Adrenal gland (tissue), 12 donors: ENCODE data around the gene IL31RA. TPM values are rescaled to one million over a fixed set of nuclear protein-coding genes. Genes with fewer than 3 reads are reported as not detected.
A peak's percentile ranks its signal among the peaks of the same experiment; 100 is the strongest.

Experiments used
- DNase-seq, 7 donors: peaks; one replicate each; pipeline ENCODE4 v3.0.0-alpha.2; 2019 to 2020
- H3K27ac ChIP-seq, 5 donors: fragments of 200-600 bp; sonication (generic) in 4 of 5; 1 replicate in 3 of 5; 2 replicates in 2 of 5; pipeline versions ENCODE4 v1.5.1 to v1.8.0; 2016 to 2020; ENCODE audit warnings: mild to moderate bottlenecking in 1 of 5
- H3K27me3 ChIP-seq: fragments of 200-600 bp; 2 replicates; pipeline ENCODE4 v1.8.0; 2021
- H3K36me3 ChIP-seq, 2 donors: fragments of 200-600 bp; replicated peaks in 1 of 2; 1 replicate in 1 of 2; 2 replicates in 1 of 2; pipeline versions ENCODE4 v1.5.1 to v1.8.0; 2018 to 2022
- H3K4me1 ChIP-seq, 2 donors: fragments of 200-600 bp; replicated peaks in 1 of 2; 1 replicate in 1 of 2; 2 replicates in 1 of 2; pipeline versions ENCODE4 v1.5.1 to v1.8.0; 2018 to 2021
- H3K4me3 ChIP-seq, 4 donors: fragments of 200-600 bp; sonication (generic) in 3 of 4; one replicate each; pipeline ENCODE4 v1.5.1; 2016 to 2018
- H3K9me3 ChIP-seq, 3 donors: fragments of 200-600 bp; sonication (generic) in 1 of 3; replicated peaks in 1 of 3; 1 replicate in 2 of 3; 2 replicates in 1 of 3; pipeline versions ENCODE4 v1.5.1 to v1.8.0; 2016 to 2021
- POLR2A ChIP-seq, 2 donors: fragments of 450-650 bp; IDR thresholded peaks; one replicate each; pipeline ENCODE4 v1.6.1; 2017; ENCODE audit warnings: antibody characterized with exemption in 2 of 2, mild to moderate bottlenecking in 2 of 2, moderate library complexity in 1 of 2
- WGBS, 4 donors: extraction: QIAGEN DNeasy Blood & Tissue Kit in 2 of 4; methylation state at CpG; one replicate each; pipeline versions ENCODE4 v1.1.5 to v1.1.7; 2013 to 2017; 5-methylcytosine and 5-hydroxymethylcytosine counted together
- intact Hi-C, 2 donors: fragments of 100-400 bp; cut with DNase I; formaldehyde crosslinking; loops; one replicate each; pipeline versions ENCODE4 v1.14.1 to v1.15.0; 2022 to 2023
- polyA plus RNA-seq, 3 donors: library from polyadenylated mRNA; stranded (reverse); fragments of 200-250 nt in 2 of 3; fragments of 350-450 nt in 1 of 3; fragmentation: Illumina TruSeq in 1 of 3; extraction: RNeasy Lipid Tissue Mini Kit (QIAGEN cat#74804) in 1 of 3; gene quantifications; one replicate each; pipeline ENCODE4 v1.2.3, GENCODE V29; 2013 to 2014
- total RNA-seq, 9 donors: library from RNA; depleted of rRNA in 4 of 9; stranded (reverse); fragments of >200 nt in 4 of 9; fragments of 120-200 nt in 1 of 9; fragmentation: NEBNext Ultra II Directional in 1 of 9; extraction: Animal tissue kit (Norgen Biotek cat#: 25700) in 1 of 9; gene quantifications; one replicate each; pipeline versions ENCODE4 v1.1.0 to v1.2.4, GENCODE V29; 2013 to 2023
- TF ChIP-seq, protein P1 (sequence below), 6 experiments: fragments of 450-650 bp in 4 of 6; fragments of 200-600 bp in 2 of 6; sonication (generic) in 1 of 6; IDR thresholded peaks; 1 replicate in 5 of 6; 2 replicates in 1 of 6; pipeline versions ENCODE4 v1.5.1 to v1.8.0; 2016 to 2021; ENCODE audit warnings: antibody characterized with exemption in 6 of 6, mild to moderate bottlenecking in 2 of 6, moderate library complexity in 1 of 6
- donor health status: healthy with polysubstance abuse.
- donor health status: Bipolar disorder and iron deficiency.
- donor health status: DM: yes; HTN: yes; CAD: no.
- donor health status: DM: no; HTN: no; CAD: no.
- donor health status: DM: no; HTN: no; CAD: no.
- donor health status: DM: yes; HTN: yes; CAD: no.

Gene IL31RA
- total and polyA plus RNA-seq, 12 donors: 0.05 to 0.61 TPM; not detected in 10

DNA sequence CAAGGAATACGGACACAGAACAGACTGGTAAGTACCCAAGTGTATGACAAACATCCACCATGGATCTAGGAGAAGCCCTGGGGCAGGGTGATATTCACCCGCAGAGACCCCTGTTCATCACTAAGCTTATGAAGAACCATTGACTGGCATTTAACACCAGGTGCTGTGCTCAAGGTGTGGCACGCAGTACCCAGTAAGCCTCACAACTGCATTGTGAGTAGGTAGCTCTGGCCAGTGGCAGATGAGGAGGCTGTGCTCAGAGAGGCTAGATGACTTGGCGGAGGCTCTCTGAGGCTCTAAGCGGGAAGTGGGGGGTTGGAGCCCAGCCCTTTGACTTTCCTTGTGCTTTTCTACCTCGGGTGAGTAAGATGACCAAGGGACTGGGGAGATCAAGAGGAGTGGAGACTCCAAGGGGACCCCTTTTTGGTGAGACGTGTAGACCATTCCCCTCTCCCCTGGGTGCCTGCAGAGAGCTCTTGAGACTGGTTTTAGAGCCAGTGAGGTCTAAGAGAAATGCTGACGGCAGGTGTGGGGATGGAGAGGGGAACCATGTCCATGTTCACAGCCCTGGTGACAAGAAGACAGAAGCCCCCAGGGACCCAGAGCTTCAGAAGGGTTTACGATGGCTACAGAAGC, 72.8 kb downstream of the IL31RA start:
- H3K27ac ChIP-seq: peak overlapping the region in 2 of 5 donors; percentile 13 to 54
- H3K4me3 ChIP-seq: peak overlapping the region in 1 of 4 donors; percentile 36
- DNase-seq: no peak
- no peaks in the 10 kb centered on the region for H3K27me3 ChIP-seq
- intact Hi-C loops: loop anchor here in 1 of 2 donors (10.0 kb wide), 1 partner anchor 281 kb away; no protein-coding TSS in a partner anchor
- no peaks in the 10 kb centered on the region for H3K9me3 ChIP-seq
- H3K4me1 ChIP-seq: no peaks in the 10 kb centered on the region
- no peaks in the 10 kb centered on the region for H3K36me3 ChIP-seq
- 85 to 89% (median 87%) methylated on average over 9 of the region's 9 CpGs for WGBS, 4 donors
- no peak for TF ChIP-seq POLR2A (IDR thresholded peaks at IDR 0.05)
- TF ChIP-seq, protein P1, sequence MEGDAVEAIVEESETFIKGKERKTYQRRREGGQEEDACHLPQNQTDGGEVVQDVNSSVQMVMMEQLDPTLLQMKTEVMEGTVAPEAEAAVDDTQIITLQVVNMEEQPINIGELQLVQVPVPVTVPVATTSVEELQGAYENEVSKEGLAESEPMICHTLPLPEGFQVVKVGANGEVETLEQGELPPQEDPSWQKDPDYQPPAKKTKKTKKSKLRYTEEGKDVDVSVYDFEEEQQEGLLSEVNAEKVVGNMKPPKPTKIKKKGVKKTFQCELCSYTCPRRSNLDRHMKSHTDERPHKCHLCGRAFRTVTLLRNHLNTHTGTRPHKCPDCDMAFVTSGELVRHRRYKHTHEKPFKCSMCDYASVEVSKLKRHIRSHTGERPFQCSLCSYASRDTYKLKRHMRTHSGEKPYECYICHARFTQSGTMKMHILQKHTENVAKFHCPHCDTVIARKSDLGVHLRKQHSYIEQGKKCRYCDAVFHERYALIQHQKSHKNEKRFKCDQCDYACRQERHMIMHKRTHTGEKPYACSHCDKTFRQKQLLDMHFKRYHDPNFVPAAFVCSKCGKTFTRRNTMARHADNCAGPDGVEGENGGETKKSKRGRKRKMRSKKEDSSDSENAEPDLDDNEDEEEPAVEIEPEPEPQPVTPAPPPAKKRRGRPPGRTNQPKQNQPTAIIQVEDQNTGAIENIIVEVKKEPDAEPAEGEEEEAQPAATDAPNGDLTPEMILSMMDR (IDR thresholded peaks at IDR 0.05): no peak

DNA sequence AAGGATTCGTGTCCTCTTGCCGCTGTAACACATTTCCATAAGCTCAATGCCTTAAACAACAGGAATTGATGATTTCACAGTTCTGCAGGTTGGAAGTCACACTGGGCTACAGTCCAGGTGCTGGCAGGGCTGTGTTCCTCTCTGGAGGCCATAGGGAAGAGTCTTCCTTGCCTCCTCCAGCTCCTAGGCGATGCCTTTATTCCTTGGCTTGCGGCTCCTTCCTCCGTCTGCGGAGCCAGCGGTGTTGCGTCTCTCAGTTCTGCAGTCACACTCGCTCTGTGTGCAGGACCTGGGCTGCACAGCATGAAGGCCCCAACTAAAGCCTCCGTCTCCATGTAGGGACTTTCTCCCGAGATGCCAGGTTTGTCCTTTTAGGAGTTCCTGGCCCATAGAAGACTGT, 73.6 kb downstream of the IL31RA start:
- DNase-seq: no peak
- H3K36me3 ChIP-seq: no peaks in the 10 kb centered on the region
- H3K4me3 ChIP-seq: no peak overlapping the region
- no peaks in the 10 kb centered on the region for H3K27me3 ChIP-seq
- intact Hi-C loops: loop anchor here in 1 of 2 donors (10.0 kb wide), 1 partner anchor 280 kb away; no protein-coding TSS in a partner anchor
- no peaks in the 10 kb centered on the region for H3K4me1 ChIP-seq
- no peak for TF ChIP-seq POLR2A (IDR thresholded peaks at IDR 0.05)
- TF ChIP-seq, protein P1 (IDR thresholded peaks at IDR 0.05): no peak
- H3K9me3 ChIP-seq: no peaks in the 10 kb centered on the region
- WGBS, 4 donors: 84 to 94% (median 87%) methylated on average over 5 to 11 of the region's 11 CpGs
- no peak overlapping the region for H3K27ac ChIP-seq

DNA sequence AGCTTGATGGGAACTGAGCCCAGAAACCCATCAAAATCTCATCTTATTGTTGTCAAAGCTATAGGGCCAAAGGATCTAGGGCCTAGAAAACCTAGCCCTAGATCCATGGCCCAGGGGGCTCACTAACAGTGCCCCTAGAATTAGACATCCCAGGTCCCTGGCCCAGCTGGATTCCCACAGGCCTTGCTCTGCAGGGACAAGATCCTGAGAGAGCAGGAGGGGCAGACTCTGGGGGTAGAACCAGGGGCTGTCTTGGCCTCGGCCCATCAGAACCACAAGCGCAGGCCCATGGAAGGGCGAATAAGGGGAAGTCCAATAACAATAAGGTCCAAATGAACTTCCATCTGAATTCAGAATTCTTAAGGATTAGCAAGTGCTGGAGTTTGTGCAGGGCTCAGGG, 74.0 kb downstream of the IL31RA start:
- H3K27me3 ChIP-seq: no peaks in the 10 kb centered on the region
- H3K36me3 ChIP-seq: no peaks in the 10 kb centered on the region
- 87 to 95% (median 91%) methylated on average over 3 of the region's 3 CpGs for WGBS, 4 donors
- intact Hi-C loops: loop anchor here in 1 of 2 donors (10.0 kb wide), 1 partner anchor 280 kb away; no protein-coding TSS in a partner anchor
- no peaks in the 10 kb centered on the region for H3K9me3 ChIP-seq
- H3K4me3 ChIP-seq: no peak overlapping the region
- peak overlapping the region in 1 of 5 donors; percentile 26 for H3K27ac ChIP-seq
- no peak for TF ChIP-seq POLR2A (IDR thresholded peaks at IDR 0.05)
- TF ChIP-seq, protein P1 (IDR thresholded peaks at IDR 0.05): no peak
- no peaks in the 10 kb centered on the region for H3K4me1 ChIP-seq
- DNase-seq: no peak

DNA sequence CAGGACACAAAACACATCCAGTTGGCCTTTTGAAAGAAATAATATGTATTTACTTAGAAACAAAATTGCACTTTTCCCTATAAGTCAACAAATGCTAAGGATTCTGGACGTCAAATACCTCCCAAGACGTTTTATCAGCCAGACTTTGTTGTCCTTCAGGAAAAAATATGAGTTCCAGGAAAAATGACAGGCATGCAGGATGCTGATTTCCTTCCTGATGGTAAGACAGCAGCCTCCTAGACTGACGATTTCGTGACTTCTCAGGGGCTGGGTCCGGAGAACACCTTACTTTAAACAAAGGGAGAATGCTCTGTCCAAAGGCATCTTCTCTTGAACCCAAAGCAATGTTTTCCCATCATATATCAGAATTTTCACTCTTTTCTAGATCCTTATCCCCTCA, 74.6 kb downstream of the IL31RA start:
- intact Hi-C loops: loop anchor here in 1 of 2 donors (10.0 kb wide), 1 partner anchor 279 kb away; no protein-coding TSS in a partner anchor
- H3K27ac ChIP-seq: peak overlapping the region in 1 of 5 donors; percentile 26
- H3K4me3 ChIP-seq: no peak overlapping the region
- no peaks in the 10 kb centered on the region for H3K4me1 ChIP-seq
- no peaks in the 10 kb centered on the region for H3K27me3 ChIP-seq
- H3K36me3 ChIP-seq: no peaks in the 10 kb centered on the region
- TF ChIP-seq, protein P1 (IDR thresholded peaks at IDR 0.05): no peak
- TF ChIP-seq POLR2A (IDR thresholded peaks at IDR 0.05): no peak
- DNase-seq: no peak
- H3K9me3 ChIP-seq: no peaks in the 10 kb centered on the region
- WGBS, 4 donors: 62 to 74% (median 72%) methylated on average over 5 of the region's 5 CpGs
